Ovary (tissue), 3 donors: ENCODE data around the gene RASA3.

Experiments
- CTCF ChIP-seq, 3 donors: fragments of 450-650 bp in 2 of 3; fragments of 200-600 bp in 1 of 3; IDR thresholded peaks; one replicate each; pipeline versions ENCODE4 v1.5.1 to v1.8.0; 2016 to 2022; ENCODE audit warnings: antibody characterized with exemption in 3 of 3, mild to moderate bottlenecking in 1 of 3
- EP300 ChIP-seq: sonication (generic); formaldehyde crosslinking; IDR thresholded peaks from one replicate; pipeline ENCODE4 v1.6.1; 2017; ENCODE audit warnings: antibody characterized with exemption
- POLR2A ChIP-seq: fragments of 450-650 bp; IDR thresholded peaks from one replicate; pipeline ENCODE4 v1.6.1; 2017; ENCODE audit warnings: antibody characterized with exemption, mild to moderate bottlenecking, moderate library complexity
- donor health status: DM: no; HTN: no; CAD: no.

GRCh38 chr13:114056205-114057013, 76.0 kb downstream of the RASA3 start:
- TF ChIP-seq CTCF (IDR thresholded peaks at IDR 0.05), result no peak
- TF ChIP-seq POLR2A, result no peak
- no peak for TF ChIP-seq EP300
